Measurements from ENCODE around the gene LCE2D. TPM values are rescaled to one million over a fixed set of nuclear protein-coding genes. Genes with fewer than 3 reads are reported as not detected.

The LCE2D gene
- total RNA-seq (2022; extraction: Qiagen RNA extraction; ENCODE audit: low read depth) = not detected in 5 replicates

GRCh38 chr1:152663098-152663497 lies at the start of gene LCE2D:
Gene LCE2D (plus strand): TSS chr1:152663380. CDS start chr1:152664106, 726 bp downstream.

GRCh38 chr1:152613511-152613910 lies 49.7 kb upstream of the LCE2D start, which contains the start of gene LCE3B:
Gene LCE3B (plus strand): TSS chr1:152613811. CDS start chr1:152613811, 0 bp downstream.

GRCh38 chr1:152622803-152623202 lies 40.4 kb upstream of the LCE2D start, which contains the start of gene LCE3A:
Gene LCE3A (minus strand): TSS chr1:152623103. CDS start chr1:152623103, 0 bp downstream.

GRCh38 chr1:152674983-152675382 lies 11.8 kb downstream of the LCE2D start, which contains the start of gene LCE2C:
Gene LCE2C (plus strand): TSS chr1:152675279. CDS start chr1:152676016, 737 bp downstream.

GRCh38 chr1:152685823-152686222 lies 22.6 kb downstream of the LCE2D start, which contains the start of gene LCE2B:
Gene LCE2B (plus strand): TSS chr1:152686123. CDS start chr1:152686844, 721 bp downstream.

GRCh38 chr1:152697701-152698600 lies 34.8 kb downstream of the LCE2D start, which contains the start of gene LCE2A:
Gene LCE2A (plus strand): TSS chr1:152698345. CDS start chr1:152698902, 557 bp downstream.

GRCh38 chr1:152707860-152708259 lies 44.7 kb downstream of the LCE2D start, which contains the start of gene LCE4A:
Gene LCE4A (plus strand): TSS chr1:152708160. CDS start chr1:152709076, 916 bp downstream.

Other genes starting within 250 kb of the LCE2D start
- gene CRNN, start 249.1 kb upstream of the LCE2D start, total RNA-seq (2022; extraction: Qiagen RNA extraction; ENCODE audit: low read depth) = not detected in 5 replicates
- not detected in 5 replicates for gene LCE5A, start 152.6 kb upstream of the LCE2D start, total RNA-seq (2022; extraction: Qiagen RNA extraction; ENCODE audit: low read depth)
- 0.42 to 0.83 TPM (median 0.60 TPM) in 3 of 5 replicates, not detected in the others for gene CRCT1, start 148.9 kb upstream of the LCE2D start, total RNA-seq (2022; extraction: Qiagen RNA extraction; ENCODE audit: low read depth)
- 0.27 to 0.31 TPM in 2 of 5 replicates, not detected in the others for gene LCE3E, start 96.6 kb upstream of the LCE2D start, total RNA-seq (2022; extraction: Qiagen RNA extraction; ENCODE audit: low read depth)
- gene LCE3D, start 82.9 kb upstream of the LCE2D start, total RNA-seq (2022; extraction: Qiagen RNA extraction; ENCODE audit: low read depth) = 0.82 to 1.8 TPM (median 1.3 TPM) in 5 replicates
- gene LCE3C, start 63.1 kb upstream of the LCE2D start, total RNA-seq (2022; extraction: Qiagen RNA extraction; ENCODE audit: low read depth) = not detected in 5 replicates
- gene LCE3B, start 49.6 kb upstream of the LCE2D start, total RNA-seq (2022; extraction: Qiagen RNA extraction; ENCODE audit: low read depth) = not detected in 5 replicates
- gene LCE3A, start 40.3 kb upstream of the LCE2D start, total RNA-seq (2022; extraction: Qiagen RNA extraction; ENCODE audit: low read depth) = not detected in 5 replicates
- not detected in 5 replicates for gene LCE2C, start 11.9 kb downstream of the LCE2D start, total RNA-seq (2022; extraction: Qiagen RNA extraction; ENCODE audit: low read depth)
- not detected in 5 replicates for gene LCE2B, start 22.7 kb downstream of the LCE2D start, total RNA-seq (2022; extraction: Qiagen RNA extraction; ENCODE audit: low read depth)
- gene LCE2A, start 35.0 kb downstream of the LCE2D start, total RNA-seq (2022; extraction: Qiagen RNA extraction; ENCODE audit: low read depth) = not detected in 5 replicates
- not detected in 5 replicates for gene LCE4A, start 44.8 kb downstream of the LCE2D start, total RNA-seq (2022; extraction: Qiagen RNA extraction; ENCODE audit: low read depth)
- gene KPRP, start 94.6 kb downstream of the LCE2D start, total RNA-seq (2022; extraction: Qiagen RNA extraction; ENCODE audit: low read depth) = not detected in 5 replicates
- not detected in 5 replicates for gene LCE1F, start 111.8 kb downstream of the LCE2D start, total RNA-seq (2022; extraction: Qiagen RNA extraction; ENCODE audit: low read depth)
- gene LCE1E, start 122.9 kb downstream of the LCE2D start, total RNA-seq (2022; extraction: Qiagen RNA extraction; ENCODE audit: low read depth) = not detected in 5 replicates
- not detected in 5 replicates for gene LCE1D, start 133.3 kb downstream of the LCE2D start, total RNA-seq (2022; extraction: Qiagen RNA extraction; ENCODE audit: low read depth)
- not detected in 5 replicates for gene LCE1C, start 143.3 kb downstream of the LCE2D start, total RNA-seq (2022; extraction: Qiagen RNA extraction; ENCODE audit: low read depth)
- gene LCE1B, start 148.6 kb downstream of the LCE2D start, total RNA-seq (2022; extraction: Qiagen RNA extraction; ENCODE audit: low read depth) = not detected in 5 replicates
- gene LCE1A, start 164.1 kb downstream of the LCE2D start, total RNA-seq (2022; extraction: Qiagen RNA extraction; ENCODE audit: low read depth) = not detected in 5 replicates
- not detected in 5 replicates for gene LCE6A, start 179.5 kb downstream of the LCE2D start, total RNA-seq (2022; extraction: Qiagen RNA extraction; ENCODE audit: low read depth)
- not detected in 5 replicates for gene LCE7A, start 196.6 kb downstream of the LCE2D start, total RNA-seq (2022; extraction: Qiagen RNA extraction; ENCODE audit: low read depth)
- not detected in 5 replicates for gene SMCP, start 214.9 kb downstream of the LCE2D start, total RNA-seq (2022; extraction: Qiagen RNA extraction; ENCODE audit: low read depth)
- gene IVL, start 245.2 kb downstream of the LCE2D start, total RNA-seq (2022; extraction: Qiagen RNA extraction; ENCODE audit: low read depth) = 0.15 TPM in 1 of 5 replicates, not detected in the others

Measured in A549 treated with ZK216348 at 1 μM for 4 hours (cell line).